ENCODE measurements around the gene CASZ1.
A peak's percentile ranks its signal among the peaks of the same experiment; 100 is the strongest.

The CASZ1 gene

GRCh38 chr1:10684221-10684620, 112.2 kb downstream of the CASZ1 start:
- peaks cover 64 to 71% of the 10 kb centered on the region in 2 donors for H3K4me1 ChIP-seq (ENCODE audit: control insufficient read depth in 1 of 2, insufficient read depth in 2 of 2, low read length in 2 of 2)
- no peak overlapping the region for H3K9ac ChIP-seq (ENCODE audit: low read depth in 1 of 2, low read length in 2 of 2)
- no peaks in the 10 kb centered on the region for H3K27me3 ChIP-seq (ENCODE audit: control insufficient read depth in 1 of 2, insufficient read depth in 2 of 2, low read length in 2 of 2)
- peaks cover 0 to 4% of the 10 kb centered on the region in 2 donors for H3K36me3 ChIP-seq (ENCODE audit: control insufficient read depth in 1 of 2, insufficient read depth in 2 of 2, low read length in 2 of 2)
- no peak overlapping the region for H3K27ac ChIP-seq (ENCODE audit: low read depth, low read length)
- H3K4me3 ChIP-seq (ENCODE audit: low read depth in 1 of 2, low read length in 2 of 2) = no peak overlapping the region
- H3K9me3 ChIP-seq (ENCODE audit: control insufficient read depth in 1 of 2, low read length in 2 of 2) = no peaks in the 10 kb centered on the region

GRCh38 chr1:10682449-10683309, 113.8 kb downstream of the CASZ1 start:
- Histone ChIP-seq H3K36me3 (ENCODE audit: control insufficient read depth in 1 of 2, insufficient read depth in 2 of 2, low read length in 2 of 2) (peaks cover 0 to 4% of the 10 kb centered on the region in 2 donors), H3K27ac (ENCODE audit: low read depth, low read length) (no peak overlapping the region), H3K9ac (ENCODE audit: low read depth in 1 of 2, low read length in 2 of 2) (no peak overlapping the region), H3K4me1 (ENCODE audit: control insufficient read depth in 1 of 2, insufficient read depth in 2 of 2, low read length in 2 of 2) (peaks cover 62 to 63% of the 10 kb centered on the region in 2 donors), H3K4me3 (ENCODE audit: low read depth in 1 of 2, low read length in 2 of 2) (no peak overlapping the region), H3K27me3 (ENCODE audit: control insufficient read depth in 1 of 2, insufficient read depth in 2 of 2, low read length in 2 of 2) (no peaks in the 10 kb centered on the region), H3K9me3 (ENCODE audit: control insufficient read depth in 1 of 2, low read length in 2 of 2) (no peaks in the 10 kb centered on the region)

- H3K9ac ChIP-seq (ENCODE audit: low read depth in 1 of 2, low read length in 2 of 2) = no peak overlapping the region
- no peaks in the 10 kb centered on the region for H3K9me3 ChIP-seq (ENCODE audit: control insufficient read depth in 1 of 2, low read length in 2 of 2)
- no peak overlapping the region for H3K27ac ChIP-seq (ENCODE audit: low read depth, low read length)
- H3K36me3 ChIP-seq (ENCODE audit: control insufficient read depth in 1 of 2, insufficient read depth in 2 of 2, low read length in 2 of 2) = peaks cover 0 to 4% of the 10 kb centered on the region in 2 donors
- H3K4me3 ChIP-seq (ENCODE audit: low read depth in 1 of 2, low read length in 2 of 2) = no peak overlapping the region
- H3K27me3 ChIP-seq (ENCODE audit: control insufficient read depth in 1 of 2, insufficient read depth in 2 of 2, low read length in 2 of 2) = no peaks in the 10 kb centered on the region
- peaks cover 62 to 63% of the 10 kb centered on the region in 2 donors for H3K4me1 ChIP-seq (ENCODE audit: control insufficient read depth in 1 of 2, insufficient read depth in 2 of 2, low read length in 2 of 2)
Measured at GRCh38 chr1:10682108-10682445, 114.4 kb downstream of the CASZ1 start.

- peaks cover 62 to 63% of the 10 kb centered on the region in 2 donors for H3K4me1 ChIP-seq (ENCODE audit: control insufficient read depth in 1 of 2, insufficient read depth in 2 of 2, low read length in 2 of 2)
- no peaks in the 10 kb centered on the region for H3K9me3 ChIP-seq (ENCODE audit: control insufficient read depth in 1 of 2, low read length in 2 of 2)
- no peak overlapping the region for H3K4me3 ChIP-seq (ENCODE audit: low read depth in 1 of 2, low read length in 2 of 2)
- H3K27ac ChIP-seq (ENCODE audit: low read depth, low read length) = peak overlapping the region; percentile 42
- peaks cover 0 to 4% of the 10 kb centered on the region in 2 donors for H3K36me3 ChIP-seq (ENCODE audit: control insufficient read depth in 1 of 2, insufficient read depth in 2 of 2, low read length in 2 of 2)
- no peak overlapping the region for H3K9ac ChIP-seq (ENCODE audit: low read depth in 1 of 2, low read length in 2 of 2)
- no peaks in the 10 kb centered on the region for H3K27me3 ChIP-seq (ENCODE audit: control insufficient read depth in 1 of 2, insufficient read depth in 2 of 2, low read length in 2 of 2)
Measured at GRCh38 chr1:10681296-10682107, 114.9 kb downstream of the CASZ1 start.

- no peak overlapping the region for H3K4me3 ChIP-seq (ENCODE audit: low read depth in 1 of 2, low read length in 2 of 2)
- H3K27me3 ChIP-seq (ENCODE audit: control insufficient read depth in 1 of 2, insufficient read depth in 2 of 2, low read length in 2 of 2) = no peaks in the 10 kb centered on the region
- H3K27ac ChIP-seq (ENCODE audit: low read depth, low read length) = peak overlapping the region; percentile 10
- H3K9me3 ChIP-seq (ENCODE audit: control insufficient read depth in 1 of 2, low read length in 2 of 2) = no peaks in the 10 kb centered on the region
- peaks cover 66 to 67% of the 10 kb centered on the region in 2 donors for H3K4me1 ChIP-seq (ENCODE audit: control insufficient read depth in 1 of 2, insufficient read depth in 2 of 2, low read length in 2 of 2)
- no peak overlapping the region for H3K9ac ChIP-seq (ENCODE audit: low read depth in 1 of 2, low read length in 2 of 2)
- H3K36me3 ChIP-seq (ENCODE audit: control insufficient read depth in 1 of 2, insufficient read depth in 2 of 2, low read length in 2 of 2) = peaks cover 0 to 4% of the 10 kb centered on the region in 2 donors
Measured at GRCh38 chr1:10680487-10680886, 116.0 kb downstream of the CASZ1 start.

- no peaks in the 10 kb centered on the region for H3K27me3 ChIP-seq (ENCODE audit: control insufficient read depth in 1 of 2, insufficient read depth in 2 of 2, low read length in 2 of 2)
- H3K27ac ChIP-seq (ENCODE audit: low read depth, low read length) = peak overlapping the region; percentile 25
- no peak overlapping the region for H3K9ac ChIP-seq (ENCODE audit: low read depth in 1 of 2, low read length in 2 of 2)
- peaks cover 0 to 4% of the 10 kb centered on the region in 2 donors for H3K36me3 ChIP-seq (ENCODE audit: control insufficient read depth in 1 of 2, insufficient read depth in 2 of 2, low read length in 2 of 2)
- peaks cover 70 to 71% of the 10 kb centered on the region in 2 donors for H3K4me1 ChIP-seq (ENCODE audit: control insufficient read depth in 1 of 2, insufficient read depth in 2 of 2, low read length in 2 of 2)
- no peaks in the 10 kb centered on the region for H3K9me3 ChIP-seq (ENCODE audit: control insufficient read depth in 1 of 2, low read length in 2 of 2)
- no peak overlapping the region for H3K4me3 ChIP-seq (ENCODE audit: low read depth in 1 of 2, low read length in 2 of 2)
Measured at GRCh38 chr1:10679496-10680220, 116.8 kb downstream of the CASZ1 start.

- Histone ChIP-seq H3K4me3 (ENCODE audit: low read depth in 1 of 2, low read length in 2 of 2) (no peak overlapping the region), H3K36me3 (ENCODE audit: control insufficient read depth in 1 of 2, insufficient read depth in 2 of 2, low read length in 2 of 2) (peaks cover 0 to 4% of the 10 kb centered on the region in 2 donors), H3K27ac (ENCODE audit: low read depth, low read length) (no peak overlapping the region), H3K4me1 (ENCODE audit: control insufficient read depth in 1 of 2, insufficient read depth in 2 of 2, low read length in 2 of 2) (peaks cover 69 to 70% of the 10 kb centered on the region in 2 donors), H3K9me3 (ENCODE audit: control insufficient read depth in 1 of 2, low read length in 2 of 2) (no peaks in the 10 kb centered on the region), H3K27me3 (ENCODE audit: control insufficient read depth in 1 of 2, insufficient read depth in 2 of 2, low read length in 2 of 2) (no peaks in the 10 kb centered on the region), H3K9ac (ENCODE audit: low read depth in 1 of 2, low read length in 2 of 2) (no peak overlapping the region)
Measured at GRCh38 chr1:10678852-10679251, 117.6 kb downstream of the CASZ1 start.

GRCh38 chr1:10678402-10678801, 118.0 kb downstream of the CASZ1 start:
- H3K4me1 ChIP-seq (ENCODE audit: control insufficient read depth in 1 of 2, insufficient read depth in 2 of 2, low read length in 2 of 2) = peaks cover 65 to 66% of the 10 kb centered on the region in 2 donors
- H3K9me3 ChIP-seq (ENCODE audit: control insufficient read depth in 1 of 2, low read length in 2 of 2) = no peaks in the 10 kb centered on the region
- H3K9ac ChIP-seq (ENCODE audit: low read depth in 1 of 2, low read length in 2 of 2) = no peak overlapping the region
- peaks cover 0 to under 1% of the 10 kb centered on the region in 2 donors for H3K36me3 ChIP-seq (ENCODE audit: control insufficient read depth in 1 of 2, insufficient read depth in 2 of 2, low read length in 2 of 2)
- H3K27ac ChIP-seq (ENCODE audit: low read depth, low read length) = no peak overlapping the region
- H3K4me3 ChIP-seq (ENCODE audit: low read depth in 1 of 2, low read length in 2 of 2) = no peak overlapping the region
- no peaks in the 10 kb centered on the region for H3K27me3 ChIP-seq (ENCODE audit: control insufficient read depth in 1 of 2, insufficient read depth in 2 of 2, low read length in 2 of 2)

- Histone ChIP-seq H3K4me1 (ENCODE audit: control insufficient read depth in 1 of 2, insufficient read depth in 2 of 2, low read length in 2 of 2) (peaks cover 59% of the 10 kb centered on the region in 2 donors), H3K9ac (ENCODE audit: low read depth in 1 of 2, low read length in 2 of 2) (peak overlapping the region; percentile 39 to 48), H3K9me3 (ENCODE audit: control insufficient read depth in 1 of 2, low read length in 2 of 2) (no peaks in the 10 kb centered on the region), H3K36me3 (ENCODE audit: control insufficient read depth in 1 of 2, insufficient read depth in 2 of 2, low read length in 2 of 2) (no peaks in the 10 kb centered on the region), H3K27me3 (ENCODE audit: control insufficient read depth in 1 of 2, insufficient read depth in 2 of 2, low read length in 2 of 2) (no peaks in the 10 kb centered on the region), H3K4me3 (ENCODE audit: low read depth in 1 of 2, low read length in 2 of 2) (peak overlapping the region; percentile 43 to 48), H3K27ac (ENCODE audit: low read depth, low read length) (peak overlapping the region; percentile 42)
Measured at GRCh38 chr1:10677491-10678391, 118.7 kb downstream of the CASZ1 start.

Measured in duodenal mucosa (tissue), 2 donors.